ENCODE data around the gene TSSK6.

- TF ChIP-seq CTCF (conservative IDR thresholded peaks at IDR 0.05; ENCODE audit: low read depth in 2 of 2) (no peak), CREB1 (CRISPR knock-in tag; IDR thresholded peaks at IDR 0.05; ENCODE audit: low read depth) (no peak)
- TF ChIP-seq, protein P1, sequence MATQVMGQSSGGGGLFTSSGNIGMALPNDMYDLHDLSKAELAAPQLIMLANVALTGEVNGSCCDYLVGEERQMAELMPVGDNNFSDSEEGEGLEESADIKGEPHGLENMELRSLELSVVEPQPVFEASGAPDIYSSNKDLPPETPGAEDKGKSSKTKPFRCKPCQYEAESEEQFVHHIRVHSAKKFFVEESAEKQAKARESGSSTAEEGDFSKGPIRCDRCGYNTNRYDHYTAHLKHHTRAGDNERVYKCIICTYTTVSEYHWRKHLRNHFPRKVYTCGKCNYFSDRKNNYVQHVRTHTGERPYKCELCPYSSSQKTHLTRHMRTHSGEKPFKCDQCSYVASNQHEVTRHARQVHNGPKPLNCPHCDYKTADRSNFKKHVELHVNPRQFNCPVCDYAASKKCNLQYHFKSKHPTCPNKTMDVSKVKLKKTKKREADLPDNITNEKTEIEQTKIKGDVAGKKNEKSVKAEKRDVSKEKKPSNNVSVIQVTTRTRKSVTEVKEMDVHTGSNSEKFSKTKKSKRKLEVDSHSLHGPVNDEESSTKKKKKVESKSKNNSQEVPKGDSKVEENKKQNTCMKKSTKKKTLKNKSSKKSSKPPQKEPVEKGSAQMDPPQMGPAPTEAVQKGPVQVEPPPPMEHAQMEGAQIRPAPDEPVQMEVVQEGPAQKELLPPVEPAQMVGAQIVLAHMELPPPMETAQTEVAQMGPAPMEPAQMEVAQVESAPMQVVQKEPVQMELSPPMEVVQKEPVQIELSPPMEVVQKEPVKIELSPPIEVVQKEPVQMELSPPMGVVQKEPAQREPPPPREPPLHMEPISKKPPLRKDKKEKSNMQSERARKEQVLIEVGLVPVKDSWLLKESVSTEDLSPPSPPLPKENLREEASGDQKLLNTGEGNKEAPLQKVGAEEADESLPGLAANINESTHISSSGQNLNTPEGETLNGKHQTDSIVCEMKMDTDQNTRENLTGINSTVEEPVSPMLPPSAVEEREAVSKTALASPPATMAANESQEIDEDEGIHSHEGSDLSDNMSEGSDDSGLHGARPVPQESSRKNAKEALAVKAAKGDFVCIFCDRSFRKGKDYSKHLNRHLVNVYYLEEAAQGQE (IDR thresholded peaks at IDR 0.05; ENCODE audit: unreplicated experiment): no peak
Measured at GRCh38 chr19:19546751-19547162, 31.4 kb upstream of the TSSK6 start.

All from GM23338 (cell line).